ENCODE results near the gene CATSPER3. TPM values are rescaled to one million over a fixed set of nuclear protein-coding genes. Genes with fewer than 3 reads are reported as not detected.
"Not testable (repeated sequence)": the region's sequence is repeated elsewhere in the genome, so short reads cannot be mapped to it uniquely, and the experiment has no call there.

Gene CATSPER3
- total RNA-seq, 2 donors from 2014 or later: 0.52 TPM; not detected in 1

DNA sequence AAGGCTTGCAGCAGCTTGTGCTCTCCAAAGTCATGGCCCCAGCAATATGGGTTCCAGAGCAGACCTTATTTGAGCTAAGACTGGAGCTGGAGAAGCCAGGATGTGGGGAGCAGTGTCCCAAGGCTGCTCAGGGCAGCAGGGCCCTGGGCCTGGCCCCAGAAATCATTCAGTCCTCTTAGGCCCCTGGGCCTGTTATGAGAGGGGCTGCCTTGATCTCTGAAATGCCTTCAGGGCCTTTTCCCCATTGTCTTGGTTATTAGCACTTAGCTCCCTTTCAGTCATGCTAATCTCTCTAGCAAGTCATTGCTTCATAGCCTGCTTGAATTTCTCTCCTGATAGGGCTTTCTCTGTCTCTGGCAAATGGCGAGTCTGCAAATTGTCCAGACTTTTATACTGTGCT is 9.1 kb downstream of the CATSPER3 start:
- Histone ChIP-seq H3K4me3 (no peak overlapping the region), H3K36me3 (replicated peaks in 1 of 2; ENCODE audit: insufficient read depth in 1 of 2, low read depth in 2 of 2) (no peaks in the 10 kb centered on the region), H3K4me1 (no peaks in the 10 kb centered on the region), H3K27ac (no peak overlapping the region), H3K9me3 (peaks cover 0 to 33% (median 0%) of the 10 kb centered on the region in 3 donors), H3K27me3 (no peaks in the 10 kb centered on the region)
- intact Hi-C loops (cut with DNase I): no loop called here
- ATAC-seq (no peak), DNase-seq (no peak)
- 92 to 97% methylated on average over 1 of the region's 1 CpG for WGBS, 2 donors
- TF ChIP-seq, protein P1, sequence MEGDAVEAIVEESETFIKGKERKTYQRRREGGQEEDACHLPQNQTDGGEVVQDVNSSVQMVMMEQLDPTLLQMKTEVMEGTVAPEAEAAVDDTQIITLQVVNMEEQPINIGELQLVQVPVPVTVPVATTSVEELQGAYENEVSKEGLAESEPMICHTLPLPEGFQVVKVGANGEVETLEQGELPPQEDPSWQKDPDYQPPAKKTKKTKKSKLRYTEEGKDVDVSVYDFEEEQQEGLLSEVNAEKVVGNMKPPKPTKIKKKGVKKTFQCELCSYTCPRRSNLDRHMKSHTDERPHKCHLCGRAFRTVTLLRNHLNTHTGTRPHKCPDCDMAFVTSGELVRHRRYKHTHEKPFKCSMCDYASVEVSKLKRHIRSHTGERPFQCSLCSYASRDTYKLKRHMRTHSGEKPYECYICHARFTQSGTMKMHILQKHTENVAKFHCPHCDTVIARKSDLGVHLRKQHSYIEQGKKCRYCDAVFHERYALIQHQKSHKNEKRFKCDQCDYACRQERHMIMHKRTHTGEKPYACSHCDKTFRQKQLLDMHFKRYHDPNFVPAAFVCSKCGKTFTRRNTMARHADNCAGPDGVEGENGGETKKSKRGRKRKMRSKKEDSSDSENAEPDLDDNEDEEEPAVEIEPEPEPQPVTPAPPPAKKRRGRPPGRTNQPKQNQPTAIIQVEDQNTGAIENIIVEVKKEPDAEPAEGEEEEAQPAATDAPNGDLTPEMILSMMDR (IDR thresholded peaks at IDR 0.05): no peak
- TF ChIP-seq POLR2A (IDR thresholded peaks at IDR 0.05): no peak

DNA sequence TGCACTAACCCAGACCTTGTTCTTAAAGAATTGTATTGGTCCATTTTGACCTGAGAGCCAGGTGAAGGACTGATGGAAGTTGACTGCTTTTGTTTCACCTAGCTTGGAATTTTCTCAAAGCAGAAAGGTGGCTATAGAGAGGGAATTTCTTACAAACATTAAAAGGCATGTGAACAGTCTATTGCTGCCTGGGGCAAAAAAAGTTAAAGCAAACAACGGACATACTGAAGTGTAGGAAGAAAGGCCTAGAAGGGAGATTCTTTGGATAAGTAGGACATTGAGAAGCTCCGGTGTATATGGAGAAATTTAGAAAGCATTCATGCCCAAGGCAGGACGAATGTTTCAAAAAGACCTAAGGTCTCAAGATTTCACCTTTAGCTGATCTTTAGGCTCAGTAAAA is 11.7 kb downstream of the CATSPER3 start:
- Histone ChIP-seq H3K4me3 (no peak overlapping the region), H3K36me3 (replicated peaks in 1 of 2; ENCODE audit: insufficient read depth in 1 of 2, low read depth in 2 of 2) (no peaks in the 10 kb centered on the region), H3K4me1 (no peaks in the 10 kb centered on the region), H3K27me3 (no peaks in the 10 kb centered on the region), H3K27ac (no peak overlapping the region), H3K9me3 (peaks cover 0 to 37% (median 0%) of the 10 kb centered on the region in 3 donors)
- TF ChIP-seq POLR2A (IDR thresholded peaks at IDR 0.05): no peak
- TF ChIP-seq, protein P1 (IDR thresholded peaks at IDR 0.05): no peak
- intact Hi-C loops (cut with DNase I): no loop called here
- WGBS, 2 donors: 91 to 92% methylated on average over 3 of the region's 3 CpGs
- DNase-seq (no peak), ATAC-seq (no peak)

DNA sequence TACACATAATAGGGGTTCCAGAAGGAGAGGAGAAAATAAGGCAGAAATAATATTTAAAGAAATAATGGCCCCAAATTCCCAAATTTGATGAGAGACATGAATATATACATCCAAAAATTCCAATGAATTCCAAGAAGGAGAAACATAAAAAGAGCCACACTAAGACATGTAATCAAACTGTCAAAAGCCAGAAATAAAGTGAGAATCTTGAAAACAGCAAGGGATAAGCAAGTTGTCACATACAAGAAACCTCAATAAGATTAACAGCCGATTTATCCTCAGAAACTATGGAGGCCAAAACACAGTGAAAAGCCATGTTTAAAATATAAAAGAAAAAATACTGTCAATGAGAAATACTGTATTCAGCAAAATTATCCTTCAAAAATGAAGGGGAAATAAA is 14.5 kb downstream of the CATSPER3 start:
- TF ChIP-seq, protein P1 (IDR thresholded peaks at IDR 0.05): no peak
- 94 to 96% methylated on average over 1 of the region's 1 CpG for WGBS, 2 donors
- intact Hi-C loops (cut with DNase I): no loop called here

DNA sequence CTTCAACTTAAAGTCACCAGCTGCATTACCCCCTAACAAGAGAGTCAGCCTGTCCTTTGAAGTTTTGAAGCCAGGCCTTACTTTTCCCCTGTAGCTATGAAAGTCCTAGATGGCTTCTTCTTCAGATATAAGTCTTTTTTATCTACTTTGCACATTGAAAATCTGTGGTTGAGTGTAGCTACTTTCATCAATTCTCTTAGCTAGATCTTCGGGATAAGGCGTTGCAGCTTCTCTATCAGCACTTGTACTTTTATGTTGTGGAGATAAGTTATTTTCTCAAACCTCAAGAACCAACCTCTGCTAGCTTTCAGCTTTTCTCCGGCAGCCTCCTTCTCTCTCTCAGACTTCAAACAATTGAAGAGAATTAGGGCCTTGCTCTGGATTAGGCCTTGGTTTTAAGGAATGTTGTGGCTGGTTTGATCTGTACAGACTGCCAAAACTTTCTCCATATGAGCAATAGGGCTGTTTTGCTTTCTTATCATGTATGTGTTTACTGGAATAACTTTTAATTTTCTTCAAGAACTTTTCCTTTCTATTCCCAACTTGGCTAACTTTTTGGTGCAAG is 21.6 kb downstream of the CATSPER3 start:
- intact Hi-C loops (cut with DNase I): no loop called here
- 88 to 94% methylated on average over 3 of the region's 3 CpGs for WGBS, 2 donors
- H3K4me1 ChIP-seq: no peaks in the 10 kb centered on the region

More for the DNA sequence above, 14.5 kb downstream of the CATSPER3 start:
- H3K36me3 ChIP-seq (replicated peaks in 1 of 2; ENCODE audit: insufficient read depth in 1 of 2, low read depth in 2 of 2): no peaks in the 10 kb centered on the region
- no peaks in the 10 kb centered on the region for H3K27me3 ChIP-seq
- H3K4me3 ChIP-seq: no peak overlapping the region
- no peaks in the 10 kb centered on the region for H3K4me1 ChIP-seq
- ATAC-seq (no peak), DNase-seq (no peak)
- peaks cover 0 to 29% (median 0%) of the 10 kb centered on the region in 3 donors for H3K9me3 ChIP-seq
- no peak overlapping the region for H3K27ac ChIP-seq

DNA sequence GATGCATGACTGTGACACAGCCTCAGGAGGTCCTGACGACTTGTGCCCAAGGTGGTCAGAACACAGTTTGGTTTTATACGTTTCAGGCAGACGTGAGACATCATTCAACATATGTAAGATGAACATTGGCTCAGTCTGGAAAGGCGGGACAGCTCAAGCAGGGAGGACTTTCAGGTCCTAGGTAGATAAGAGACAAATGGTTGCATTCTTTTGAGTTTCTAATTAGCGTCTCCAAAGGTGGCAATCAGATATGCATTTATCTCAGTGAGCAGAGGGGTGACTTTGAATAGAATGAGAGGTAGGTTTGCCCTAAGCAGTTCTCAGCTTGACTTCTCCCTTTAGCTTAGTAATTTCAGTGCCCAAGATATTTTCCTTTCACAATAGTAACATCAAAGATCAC is 22.5 kb downstream of the CATSPER3 start:
- intact Hi-C loops (cut with DNase I); DNase-seq; ATAC-seq; H3K27ac ChIP-seq; H3K9me3 ChIP-seq; H3K4me3 ChIP-seq; H3K4me1 ChIP-seq; H3K27me3 ChIP-seq; H3K36me3 ChIP-seq (replicated peaks in 1 of 2; ENCODE audit: insufficient read depth in 1 of 2, low read depth in 2 of 2): not testable (repeated sequence)
- 57 to 74% methylated on average over 5 of the region's 5 CpGs for WGBS, 2 donors

More for the DNA sequence above, 21.6 kb downstream of the CATSPER3 start:
- no peaks in the 10 kb centered on the region for H3K9me3 ChIP-seq
- ATAC-seq (no peak), DNase-seq (no peak)
- no peak overlapping the region for H3K27ac ChIP-seq
- no peaks in the 10 kb centered on the region for H3K36me3 ChIP-seq (replicated peaks in 1 of 2; ENCODE audit: insufficient read depth in 1 of 2, low read depth in 2 of 2)
- no peak overlapping the region for H3K4me3 ChIP-seq
- TF ChIP-seq POLR2A (IDR thresholded peaks at IDR 0.05): no peak
- TF ChIP-seq, protein P1 (IDR thresholded peaks at IDR 0.05): no peak
- no peaks in the 10 kb centered on the region for H3K27me3 ChIP-seq
